Osteoblast (primary cell): ENCODE results near the gene SNED1. TPM values are rescaled to one million over a fixed set of nuclear protein-coding genes. Genes with fewer than 3 reads are reported as not detected.

Experiments used
- DNase-seq: peaks from one replicate; pipeline ENCODE4 v3.0.0; 2011; ENCODE audit warnings: low spot score, mixed read lengths; ENCODE audit not compliant: insufficient read length; ENCODE audit errors: missing footprints
- H2AFZ ChIP-seq: 2 replicates; pipeline ENCODE4 v1.6.0; 2011; ENCODE audit warnings: mild to moderate bottlenecking, low read length
- H3K27ac ChIP-seq: 2 replicates; pipeline ENCODE4 v1.5.1; 2011; ENCODE audit warnings: mild to moderate bottlenecking, low read depth, low read length, moderate library complexity
- H3K27me3 ChIP-seq: 2 replicates; pipeline ENCODE4 v1.6.0; 2012; ENCODE audit warnings: mild to moderate bottlenecking, control low read depth, inconsistent platforms, low read length, moderate library complexity; ENCODE audit not compliant: insufficient read depth
- H3K36me3 ChIP-seq: 2 replicates; pipeline ENCODE4 v1.5.1; 2011; ENCODE audit warnings: mild to moderate bottlenecking, low read length, control low read depth, moderate library complexity; ENCODE audit not compliant: insufficient read depth
- H3K4me1 ChIP-seq: 2 replicates; pipeline ENCODE4 v1.5.1; 2011; ENCODE audit warnings: mild to moderate bottlenecking, low read length, control low read depth, moderate library complexity; ENCODE audit not compliant: insufficient read depth
- H3K4me2 ChIP-seq: 2 replicates; pipeline ENCODE4 v1.6.0; 2011; ENCODE audit warnings: mild to moderate bottlenecking, low read length; ENCODE audit not compliant: insufficient read depth
- H3K4me3 ChIP-seq: fragments of 200-600 bp; sonication (generic); 3 replicates; pipeline ENCODE4 v1.5.1; 2012; ENCODE audit warnings: mild to moderate bottlenecking, low read length, inconsistent platforms; ENCODE audit not compliant: insufficient read depth
- H3K79me2 ChIP-seq: 2 replicates; pipeline ENCODE4 v1.6.0; 2012; ENCODE audit warnings: mild to moderate bottlenecking, low read length, control low read depth, inconsistent platforms; ENCODE audit not compliant: insufficient read depth
- H3K9me3 ChIP-seq: 2 replicates; pipeline ENCODE4 v1.5.1; 2011; ENCODE audit warnings: low read depth, low read length, control low read depth
- H4K20me1 ChIP-seq: 2 replicates; pipeline ENCODE4 v1.6.0; 2012; ENCODE audit warnings: mild to moderate bottlenecking, low read length, control low read depth; ENCODE audit not compliant: insufficient read depth
- CTCF ChIP-seq: IDR thresholded peaks from 2 replicates; pipeline ENCODE4 v1.5.1; 2011; ENCODE audit warnings: mild to moderate bottlenecking, low read depth, low read length, moderate library complexity; ENCODE audit errors: extremely low read depth
- total RNA-seq: library from RNA; depleted of rRNA; stranded (reverse); fragments of >200 nt; gene quantifications from 2 replicates; pipeline ENCODE4 v1.2.3, GENCODE V29; 2012

Gene SNED1
- total RNA-seq, 1 donor, result 94.8 TPM

DNA sequence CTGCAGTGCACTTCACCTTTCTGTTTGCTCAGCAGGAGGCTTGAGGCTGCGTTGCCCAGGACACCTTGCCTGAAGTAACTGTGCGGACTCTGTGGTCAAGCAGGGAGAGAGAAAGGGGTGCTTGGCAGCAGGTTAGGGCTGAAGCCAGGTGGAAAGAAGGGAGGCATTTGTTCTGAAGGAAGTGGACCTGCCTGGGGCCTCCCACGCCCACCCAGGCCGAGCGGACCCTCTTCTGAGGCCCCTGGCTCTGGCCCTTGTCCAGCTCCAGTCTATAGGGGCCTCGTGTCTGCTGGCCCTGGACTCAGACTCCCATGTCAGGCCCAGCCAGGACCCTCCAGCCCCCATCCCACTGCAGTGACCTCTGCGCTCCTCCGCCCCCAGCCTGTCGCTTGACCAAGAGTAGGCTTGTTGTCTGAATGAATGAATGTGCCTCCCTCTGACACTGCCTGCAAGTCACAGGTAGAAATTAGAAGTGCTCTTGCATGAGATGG lies 2.5 kb downstream of the SNED1 start:
- H3K36me3 ChIP-seq, result peaks cover 28% of the 10 kb centered on the region
- peak; percentile 52 for DNase-seq
- H3K4me3 ChIP-seq, result no peak overlapping the region
- peaks cover 39% of the 10 kb centered on the region for H4K20me1 ChIP-seq
- H3K27ac ChIP-seq, result no peak overlapping the region
- TF ChIP-seq CTCF, result no peak
- H3K9me3 ChIP-seq, result peaks cover 9% of the 10 kb centered on the region
- peak overlapping the region; percentile 68 for H3K4me2 ChIP-seq
- H3K4me1 ChIP-seq, result peaks cover 10% of the 10 kb centered on the region
- peaks cover 20% of the 10 kb centered on the region for H3K79me2 ChIP-seq
- H3K27me3 ChIP-seq, result no peaks in the 10 kb centered on the region
- no peak overlapping the region for H2AFZ ChIP-seq

GRCh38 chr2:241001413-241002274 lies 3.2 kb downstream of the SNED1 start:
- peak; percentile 56 for DNase-seq

GRCh38 chr2:241002275-241003046 lies 4.0 kb downstream of the SNED1 start:
- H2AFZ ChIP-seq, result no peak overlapping the region
- peaks cover 28% of the 10 kb centered on the region for H3K36me3 ChIP-seq
- H3K79me2 ChIP-seq, result peaks cover 22% of the 10 kb centered on the region
- no peaks in the 10 kb centered on the region for H3K27me3 ChIP-seq
- TF ChIP-seq CTCF, result no peak
- no peak overlapping the region for H3K4me3 ChIP-seq
- DNase-seq, result peak; percentile 10
- peaks cover 9% of the 10 kb centered on the region for H3K9me3 ChIP-seq
- H3K4me1 ChIP-seq, result peaks cover 7% of the 10 kb centered on the region
- no peak overlapping the region for H3K27ac ChIP-seq
- peaks cover 49% of the 10 kb centered on the region for H4K20me1 ChIP-seq
- H3K4me2 ChIP-seq, result no peak overlapping the region

More at GRCh38 chr2:241001413-241002274, 3.2 kb downstream of the SNED1 start:
- Histone ChIP-seq H3K36me3 (peaks cover 28% of the 10 kb centered on the region), H2AFZ (no peak overlapping the region), H3K79me2 (peaks cover 20% of the 10 kb centered on the region), H3K4me2 (no peak overlapping the region), H3K4me1 (peaks cover 10% of the 10 kb centered on the region), H3K27ac (no peak overlapping the region), H4K20me1 (peaks cover 44% of the 10 kb centered on the region), H3K4me3 (no peak overlapping the region), H3K27me3 (no peaks in the 10 kb centered on the region), H3K9me3 (peaks cover 9% of the 10 kb centered on the region)
- TF ChIP-seq CTCF, result no peak

DNA sequence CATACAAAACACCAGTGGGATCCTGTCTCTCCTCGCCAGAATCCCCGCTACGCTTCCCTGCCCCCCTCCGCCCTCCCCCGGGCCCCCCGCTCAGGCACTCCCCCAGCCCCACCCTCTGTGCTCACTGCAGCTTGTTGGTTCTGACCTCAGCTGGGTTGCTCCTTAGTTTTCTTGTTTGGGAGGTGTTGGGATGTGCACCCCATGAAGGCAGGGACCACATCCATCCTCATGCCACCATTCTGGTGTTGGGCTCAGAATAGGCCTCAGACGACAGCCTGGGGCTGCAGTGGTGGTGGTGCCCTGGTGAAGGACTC lies 4.6 kb downstream of the SNED1 start:
- Histone ChIP-seq H3K4me1 (peaks cover 1% of the 10 kb centered on the region), H3K9me3 (peaks cover 9% of the 10 kb centered on the region), H3K4me3 (no peak overlapping the region), H3K79me2 (peaks cover 22% of the 10 kb centered on the region), H3K4me2 (no peak overlapping the region), H2AFZ (no peak overlapping the region), H3K27me3 (no peaks in the 10 kb centered on the region), H3K27ac (no peak overlapping the region), H3K36me3 (peaks cover 28% of the 10 kb centered on the region), H4K20me1 (peaks cover 55% of the 10 kb centered on the region)
- no peak for TF ChIP-seq CTCF
- DNase-seq, result peak; percentile 55
